ENCODE results near the gene RALA. TPM values are rescaled to one million over a fixed set of nuclear protein-coding genes. Genes with fewer than 3 reads are reported as not detected.

RALA gene
- total RNA-seq, 1 donor from 2014 or later = 42.6 TPM

DNA sequence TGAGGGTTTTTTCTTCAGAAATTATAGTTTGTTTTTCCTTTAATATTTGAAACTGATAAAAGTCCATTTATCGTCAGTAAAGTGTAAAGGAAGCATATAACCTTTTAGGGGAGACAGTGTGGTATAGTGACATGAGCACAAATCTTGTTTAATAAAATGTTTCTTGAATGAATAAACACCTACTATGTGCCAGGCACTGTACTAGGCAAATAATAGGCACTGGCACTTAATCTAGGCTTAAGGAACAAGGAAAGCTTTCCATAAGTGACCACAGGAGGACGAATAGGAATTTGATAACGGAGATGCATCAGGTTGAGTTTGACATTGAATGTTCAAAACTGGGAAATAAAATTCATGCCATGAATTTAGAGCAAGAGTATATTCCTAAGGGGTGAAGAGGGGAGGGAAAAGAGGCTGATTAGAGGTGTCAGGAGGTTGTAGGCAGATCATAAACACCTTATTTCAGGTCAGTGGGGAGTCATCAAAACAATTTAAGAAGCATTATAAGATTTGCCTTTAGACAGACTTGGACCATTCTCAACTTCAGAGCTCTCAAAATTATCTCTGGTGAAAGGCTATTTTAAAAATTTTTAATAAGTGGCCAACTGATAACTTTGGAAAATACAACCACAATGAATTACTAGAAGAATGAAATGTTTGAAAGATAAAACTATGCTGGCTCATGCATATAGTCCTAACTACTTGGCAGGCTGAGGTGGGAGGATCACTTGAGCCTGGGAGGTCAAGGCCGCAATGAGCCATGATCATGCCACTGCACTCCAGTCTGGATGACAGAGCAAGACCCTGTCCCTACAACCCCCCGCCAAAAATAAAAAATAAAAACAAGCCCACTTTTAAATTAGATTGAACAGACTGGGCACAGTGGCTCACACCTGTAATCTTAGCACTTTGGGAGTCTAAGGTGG is 22.4 kb downstream of the RALA start:
- Mint-ChIP-seq H3K27me3 (no peaks in the 10 kb centered on the region), H3K4me3 (no peak overlapping the region), H3K36me3 (peaks cover 4% of the 10 kb centered on the region), H3K4me1 (ENCODE audit: unreplicated experiment) (peaks cover 13% of the 10 kb centered on the region), H3K27ac (no peak overlapping the region), H3K9me3 (no peaks in the 10 kb centered on the region)
- TF ChIP-seq, protein P1, sequence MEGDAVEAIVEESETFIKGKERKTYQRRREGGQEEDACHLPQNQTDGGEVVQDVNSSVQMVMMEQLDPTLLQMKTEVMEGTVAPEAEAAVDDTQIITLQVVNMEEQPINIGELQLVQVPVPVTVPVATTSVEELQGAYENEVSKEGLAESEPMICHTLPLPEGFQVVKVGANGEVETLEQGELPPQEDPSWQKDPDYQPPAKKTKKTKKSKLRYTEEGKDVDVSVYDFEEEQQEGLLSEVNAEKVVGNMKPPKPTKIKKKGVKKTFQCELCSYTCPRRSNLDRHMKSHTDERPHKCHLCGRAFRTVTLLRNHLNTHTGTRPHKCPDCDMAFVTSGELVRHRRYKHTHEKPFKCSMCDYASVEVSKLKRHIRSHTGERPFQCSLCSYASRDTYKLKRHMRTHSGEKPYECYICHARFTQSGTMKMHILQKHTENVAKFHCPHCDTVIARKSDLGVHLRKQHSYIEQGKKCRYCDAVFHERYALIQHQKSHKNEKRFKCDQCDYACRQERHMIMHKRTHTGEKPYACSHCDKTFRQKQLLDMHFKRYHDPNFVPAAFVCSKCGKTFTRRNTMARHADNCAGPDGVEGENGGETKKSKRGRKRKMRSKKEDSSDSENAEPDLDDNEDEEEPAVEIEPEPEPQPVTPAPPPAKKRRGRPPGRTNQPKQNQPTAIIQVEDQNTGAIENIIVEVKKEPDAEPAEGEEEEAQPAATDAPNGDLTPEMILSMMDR (conservative IDR thresholded peaks at IDR 0.05) = no peak
- DNase-seq (ENCODE audit: extremely low spot score, unreplicated experiment) = no peak

DNA sequence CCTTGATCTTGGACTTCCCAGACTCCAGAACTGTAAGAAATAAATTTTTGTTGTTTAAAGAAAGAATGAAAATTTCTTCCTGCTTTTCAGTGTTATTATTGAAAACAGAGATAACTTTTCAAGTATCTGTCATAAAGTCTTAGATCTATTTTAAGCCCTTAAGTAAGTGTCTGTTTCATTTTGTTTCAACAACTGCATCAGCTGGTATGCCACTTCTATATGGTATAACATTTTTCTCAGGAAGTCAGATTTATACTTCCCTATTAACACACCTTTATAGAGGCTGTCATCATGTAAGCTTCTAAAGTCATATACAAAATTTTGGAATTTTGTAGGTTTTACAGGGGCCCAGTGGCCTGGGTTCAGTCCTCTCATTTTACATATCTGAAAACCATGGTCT is 24.4 kb downstream of the RALA start:
- TF ChIP-seq, protein P1 (conservative IDR thresholded peaks at IDR 0.05) = no peak
- no peak for DNase-seq (ENCODE audit: extremely low spot score, unreplicated experiment)
- Mint-ChIP-seq H3K27me3 (no peaks in the 10 kb centered on the region), H3K4me3 (no peak overlapping the region), H3K4me1 (ENCODE audit: unreplicated experiment) (peaks cover 5% of the 10 kb centered on the region), H3K27ac (no peak overlapping the region), H3K36me3 (peaks cover 4% of the 10 kb centered on the region), H3K9me3 (no peaks in the 10 kb centered on the region)

DNA sequence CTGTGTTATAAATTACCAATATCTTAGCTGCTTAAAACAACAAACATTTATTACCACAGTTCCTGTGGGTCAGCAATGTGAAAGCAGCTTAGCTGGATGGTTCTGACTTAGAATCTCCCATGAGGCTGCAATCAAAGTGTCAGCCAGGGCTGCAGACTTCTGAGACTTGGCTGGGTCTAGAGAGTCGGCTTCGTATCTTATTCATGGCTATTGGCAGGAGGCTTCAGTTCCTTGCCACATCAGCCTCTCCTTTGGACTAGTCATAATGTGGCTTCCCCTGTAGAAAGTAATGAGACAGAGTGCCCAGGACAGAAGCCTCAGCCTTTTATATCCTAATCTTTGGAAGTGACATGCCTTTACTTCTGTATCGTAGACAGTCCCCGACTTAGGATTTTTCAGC is 27.3 kb downstream of the RALA start:
- no peak overlapping the region for H3K27ac Mint-ChIP-seq
- DNase-seq (ENCODE audit: extremely low spot score, unreplicated experiment) = no peak
- no peak overlapping the region for H3K4me3 Mint-ChIP-seq
- peaks cover 11% of the 10 kb centered on the region for H3K36me3 Mint-ChIP-seq
- no peaks in the 10 kb centered on the region for H3K4me1 Mint-ChIP-seq (ENCODE audit: unreplicated experiment)
- TF ChIP-seq, protein P1 (conservative IDR thresholded peaks at IDR 0.05) = no peak
- H3K9me3 Mint-ChIP-seq = no peaks in the 10 kb centered on the region
- H3K27me3 Mint-ChIP-seq = no peaks in the 10 kb centered on the region

DNA sequence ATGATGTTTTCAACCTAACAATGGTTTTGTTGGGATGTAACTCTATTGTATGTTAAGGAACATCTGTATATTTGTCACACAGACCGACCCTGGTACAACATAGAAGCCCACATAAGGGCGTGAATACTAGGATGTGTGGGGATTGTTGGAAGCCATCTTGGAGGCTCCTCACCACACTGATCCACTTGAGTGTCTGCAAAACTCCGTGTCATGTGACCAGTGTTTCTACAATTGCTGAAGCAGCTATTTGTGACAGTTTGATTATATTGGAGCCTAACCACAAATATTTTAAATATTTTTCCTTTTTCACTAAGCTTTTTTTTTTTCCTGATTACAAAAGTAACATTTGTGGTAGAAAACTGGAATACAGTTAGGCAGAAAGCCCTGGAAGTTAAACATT is 27.9 kb downstream of the RALA start:
- no peaks in the 10 kb centered on the region for H3K9me3 Mint-ChIP-seq
- no peaks in the 10 kb centered on the region for H3K4me1 Mint-ChIP-seq (ENCODE audit: unreplicated experiment)
- no peak for DNase-seq (ENCODE audit: extremely low spot score, unreplicated experiment)
- TF ChIP-seq, protein P1 (conservative IDR thresholded peaks at IDR 0.05) = no peak
- H3K27ac Mint-ChIP-seq = no peak overlapping the region
- H3K27me3 Mint-ChIP-seq = no peaks in the 10 kb centered on the region
- H3K4me3 Mint-ChIP-seq = no peak overlapping the region
- peaks cover 16% of the 10 kb centered on the region for H3K36me3 Mint-ChIP-seq

DNA sequence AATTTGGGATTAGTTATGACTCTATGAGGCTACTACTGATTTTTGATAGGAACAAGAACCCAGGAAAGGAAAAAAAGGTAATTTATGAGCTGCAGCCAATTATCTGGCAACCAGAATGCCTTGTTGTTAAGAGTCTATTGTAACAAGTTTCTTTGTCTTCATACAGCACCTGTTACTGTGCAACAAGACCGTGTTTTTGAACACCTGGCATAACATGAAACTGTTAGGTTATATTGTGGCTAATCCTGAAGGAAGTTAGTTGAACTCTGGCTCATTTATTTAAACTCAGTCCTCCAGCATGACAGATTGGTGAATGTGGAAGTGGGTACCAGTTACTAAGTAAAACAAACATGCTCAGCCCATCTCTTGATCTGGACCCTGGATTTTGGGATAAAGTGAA is 33.0 kb downstream of the RALA start:
- H3K4me1 Mint-ChIP-seq (ENCODE audit: unreplicated experiment) = no peaks in the 10 kb centered on the region
- H3K4me3 Mint-ChIP-seq = no peak overlapping the region
- no peak for DNase-seq (ENCODE audit: extremely low spot score, unreplicated experiment)
- no peaks in the 10 kb centered on the region for H3K27me3 Mint-ChIP-seq
- H3K9me3 Mint-ChIP-seq = no peaks in the 10 kb centered on the region
- TF ChIP-seq, protein P1 (conservative IDR thresholded peaks at IDR 0.05) = no peak
- H3K36me3 Mint-ChIP-seq = peaks cover 36% of the 10 kb centered on the region
- H3K27ac Mint-ChIP-seq = no peak overlapping the region
